ENCODE measurements around the gene SLC22A5. TPM values are rescaled to one million over a fixed set of nuclear protein-coding genes. Genes with fewer than 3 reads are reported as not detected.

SLC22A5 gene
- total and polyA plus RNA-seq, 9 of the 15 experiments (the other 6 are each of a cell fraction or from before 2014, with no cell fraction given): 3.0 to 16.6 (median 8.3) TPM

GRCh38 chr5:132385326-132386105 is 16.0 kb downstream of the SLC22A5 start:
- no peaks in the 10 kb centered on the region for H3K9me1 ChIP-seq (ENCODE audit: control insufficient read depth, insufficient read depth, low read length)
- intact Hi-C loops (cut with micrococcal nuclease): loop anchor here (1.0 to 10.0 kb wide), 3 partner anchors 116 to 321 kb away; partner anchors contain the start of gene IL3
- H4K20me1 ChIP-seq (replicated peaks; ENCODE audit: control insufficient read depth, insufficient read depth, low read length): no peaks in the 10 kb centered on the region
- no peaks in the 10 kb centered on the region for H3K27me3 ChIP-seq (ENCODE audit: control insufficient read depth in 2 of 2, insufficient read depth in 2 of 2, low read length in 2 of 2)
- peak in 2 of 4 experiments; percentile 34 to 39 for DNase-seq (ENCODE audit: extremely low read depth in 1 of 4, low spot score in 3 of 4)
- peaks cover 10 to 12% of the 10 kb centered on the region in 2 experiments; a peak in 3 of 5 replicates for H3K4me1 ChIP-seq (replicated peaks in 1 of 2; ENCODE audit: control insufficient read depth in 2 of 2, insufficient read depth in 2 of 2, low read length in 2 of 2)
- H3K36me3 ChIP-seq (ENCODE audit: control insufficient read depth, insufficient read depth, low read length): peaks cover 57% of the 10 kb centered on the region
- H3K9me3 ChIP-seq (replicated peaks; ENCODE audit: control insufficient read depth, insufficient read depth, low read depth, low read length): no peaks in the 10 kb centered on the region
- no peak overlapping the region for H3K4me2 ChIP-seq (ENCODE audit: insufficient read depth, low read length)
- in situ Hi-C loops (cut with MboI): loop anchor here (10.0 to 25.0 kb wide), 2 partner anchors 109 to 323 kb away; partner anchors contain the start of genes CSF2, IL3 and IRF1
- H2AFZ ChIP-seq (ENCODE audit: low read depth, low read length): no peak overlapping the region
- no peaks in the 10 kb centered on the region for H3K79me2 ChIP-seq (ENCODE audit: control insufficient read depth, insufficient read depth, low read length)
- no peak for FAIRE-seq
- POLR2A ChIA-PET: interaction anchor here (0.8 kb wide), 1 partner anchor 121 kb away, joined by 3 read pairs; no protein-coding TSS in a partner anchor
- ATAC-seq: peak; percentile 38; the same call in 1 of the 3 replicates
- H3K4me3 ChIP-seq: no peak overlapping the region
- no peak overlapping the region for H3K27ac ChIP-seq (ENCODE audit: extremely low read depth, low read depth, low read length)
- CTCF ChIA-PET (ENCODE audit: low intra/inter-chr PET ratio): interaction anchor here (0.6 to 3.9 kb wide), 7 partner anchors 34 to 498 kb away, joined by 3 to 79 read pairs (median 4); partner anchors contain the start of gene IRF1
- WGBS (ENCODE audit: insufficient coverage, low coverage, missing lambda C conversion rate): 86% methylated on average over 9 of the region's 9 CpGs
- no TSS peak for BruUV-seq (replicated peaks)
- H3K9ac ChIP-seq (ENCODE audit: insufficient read depth in 1 of 2, low read depth in 2 of 2, low read length in 2 of 2): peak overlapping the region in 1 of 2 experiments; percentile 19; a peak in 1 of 4 replicates
- TF ChIP-seq DIDO1 (tag; IDR thresholded peaks at IDR 0.05; ENCODE audit: low read depth) (no peak), THAP12 (CRISPR knock-in tag; IDR thresholded peaks at IDR 0.05) (no peak), DLX4 (CRISPR knock-in tag; IDR thresholded peaks at IDR 0.05) (no peak), DEAF1 (CRISPR knock-in tag; IDR thresholded peaks at IDR 0.05) (peak; percentile 46; the same call in 1 of the 2 replicates), ZNF655 (CRISPR knock-in tag; IDR thresholded peaks at IDR 0.05) (no peak), FOSL1 (tag; conservative IDR thresholded peaks at IDR 0.05) (no peak), CHAMP1 (IDR thresholded peaks at IDR 0.05) (no peak), CTBP1 (IDR thresholded peaks at IDR 0.05; ENCODE audit: borderline replicate concordance) (peak; percentile 17; the same call in 1 of the 2 replicates), ETV1 (tag; conservative IDR thresholded peaks at IDR 0.05; ENCODE audit: low read depth) (peak; percentile 49), SMC3 (conservative IDR thresholded peaks at IDR 0.05; ENCODE audit: insufficient read depth, low read depth, low read length) (0 out of 2 replicates have a peak, but pooled peaks have one; percentile 22), ZNF785 (CRISPR knock-in tag; IDR thresholded peaks at IDR 0.05) (no peak), EZH2 (IDR thresholded peaks at IDR 0.05; ENCODE audit: borderline replicate concordance, low read depth, low read length) (no peak)
